ENCODE measurements around the gene DMKN. TPM values are rescaled to one million over a fixed set of nuclear protein-coding genes. Genes with fewer than 3 reads are reported as not detected.

The DMKN gene
- total and polyA plus RNA-seq, 2 donors from 2014 or later, result 137 to 150 TPM

- DNase-seq, result no peak
- Histone ChIP-seq H3K4me3 (ENCODE audit: low read length in 3 of 3) (no peak overlapping the region), H3K27ac (ENCODE audit: low read depth in 2 of 2, low read length in 2 of 2) (no peak overlapping the region), H3K9ac (ENCODE audit: low read length in 3 of 3) (no peak overlapping the region), H3K27me3 (ENCODE audit: control insufficient read depth, insufficient read depth, low read length) (no peaks in the 10 kb centered on the region), H3K9me3 (ENCODE audit: control insufficient read depth in 2 of 3, insufficient read depth in 1 of 3, low read length in 3 of 3) (no peaks in the 10 kb centered on the region), H3K4me1 (ENCODE audit: control insufficient read depth in 2 of 3, insufficient read depth in 2 of 3, low read depth in 1 of 3, low read length in 3 of 3) (peaks cover 0 to 3% (median 0%) of the 10 kb centered on the region in 3 donors), H3K36me3 (ENCODE audit: control insufficient read depth in 2 of 3, insufficient read depth in 3 of 3, low read length in 3 of 3) (no peaks in the 10 kb centered on the region)
- intact Hi-C loops (cut with DNase I), result no loop called here
- TF ChIP-seq, protein P1, sequence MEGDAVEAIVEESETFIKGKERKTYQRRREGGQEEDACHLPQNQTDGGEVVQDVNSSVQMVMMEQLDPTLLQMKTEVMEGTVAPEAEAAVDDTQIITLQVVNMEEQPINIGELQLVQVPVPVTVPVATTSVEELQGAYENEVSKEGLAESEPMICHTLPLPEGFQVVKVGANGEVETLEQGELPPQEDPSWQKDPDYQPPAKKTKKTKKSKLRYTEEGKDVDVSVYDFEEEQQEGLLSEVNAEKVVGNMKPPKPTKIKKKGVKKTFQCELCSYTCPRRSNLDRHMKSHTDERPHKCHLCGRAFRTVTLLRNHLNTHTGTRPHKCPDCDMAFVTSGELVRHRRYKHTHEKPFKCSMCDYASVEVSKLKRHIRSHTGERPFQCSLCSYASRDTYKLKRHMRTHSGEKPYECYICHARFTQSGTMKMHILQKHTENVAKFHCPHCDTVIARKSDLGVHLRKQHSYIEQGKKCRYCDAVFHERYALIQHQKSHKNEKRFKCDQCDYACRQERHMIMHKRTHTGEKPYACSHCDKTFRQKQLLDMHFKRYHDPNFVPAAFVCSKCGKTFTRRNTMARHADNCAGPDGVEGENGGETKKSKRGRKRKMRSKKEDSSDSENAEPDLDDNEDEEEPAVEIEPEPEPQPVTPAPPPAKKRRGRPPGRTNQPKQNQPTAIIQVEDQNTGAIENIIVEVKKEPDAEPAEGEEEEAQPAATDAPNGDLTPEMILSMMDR (IDR thresholded peaks at IDR 0.05; ENCODE audit: borderline replicate concordance, extremely low read depth, insufficient read depth), result no peak
- no peak for FAIRE-seq
These were observed 14.4 kb downstream of the DMKN start for GRCh38 chr19:35498984-35499527.

DNA sequence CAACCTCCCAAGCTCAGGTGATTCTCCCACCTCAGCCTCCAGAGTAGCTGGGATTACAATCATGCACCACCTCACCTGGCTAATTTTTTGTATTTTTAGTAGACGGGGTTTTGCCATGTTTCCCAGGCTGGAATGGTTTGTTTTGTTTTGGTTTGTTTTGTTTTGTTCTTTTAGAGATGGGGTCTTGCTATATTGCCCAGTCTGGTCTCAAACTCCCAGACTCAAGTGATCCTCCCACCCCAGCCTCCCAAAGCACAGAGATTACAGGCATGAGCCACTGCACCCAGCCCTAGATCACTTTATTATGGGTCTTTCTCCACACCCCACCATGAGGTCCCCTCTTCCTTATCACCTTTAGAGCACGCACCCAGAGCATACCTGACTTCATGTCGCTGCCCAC lies 15.2 kb downstream of the DMKN start:
- Histone ChIP-seq H3K4me3 (ENCODE audit: low read length in 3 of 3) (no peak overlapping the region), H3K27ac (ENCODE audit: low read depth in 2 of 2, low read length in 2 of 2) (no peak overlapping the region), H3K27me3 (ENCODE audit: control insufficient read depth, insufficient read depth, low read length) (no peaks in the 10 kb centered on the region), H3K36me3 (ENCODE audit: control insufficient read depth in 2 of 3, insufficient read depth in 3 of 3, low read length in 3 of 3) (no peaks in the 10 kb centered on the region), H3K9ac (ENCODE audit: low read length in 3 of 3) (no peak overlapping the region), H3K9me3 (ENCODE audit: control insufficient read depth in 2 of 3, insufficient read depth in 1 of 3, low read length in 3 of 3) (no peaks in the 10 kb centered on the region), H3K4me1 (ENCODE audit: control insufficient read depth in 2 of 3, insufficient read depth in 2 of 3, low read depth in 1 of 3, low read length in 3 of 3) (peaks cover 0 to 3% (median 0%) of the 10 kb centered on the region in 3 donors)
- intact Hi-C loops (cut with DNase I), result no loop called here
- no peak for DNase-seq
- TF ChIP-seq, protein P1 (IDR thresholded peaks at IDR 0.05; ENCODE audit: borderline replicate concordance, extremely low read depth, insufficient read depth), result no peak
- no peak for FAIRE-seq

DNA sequence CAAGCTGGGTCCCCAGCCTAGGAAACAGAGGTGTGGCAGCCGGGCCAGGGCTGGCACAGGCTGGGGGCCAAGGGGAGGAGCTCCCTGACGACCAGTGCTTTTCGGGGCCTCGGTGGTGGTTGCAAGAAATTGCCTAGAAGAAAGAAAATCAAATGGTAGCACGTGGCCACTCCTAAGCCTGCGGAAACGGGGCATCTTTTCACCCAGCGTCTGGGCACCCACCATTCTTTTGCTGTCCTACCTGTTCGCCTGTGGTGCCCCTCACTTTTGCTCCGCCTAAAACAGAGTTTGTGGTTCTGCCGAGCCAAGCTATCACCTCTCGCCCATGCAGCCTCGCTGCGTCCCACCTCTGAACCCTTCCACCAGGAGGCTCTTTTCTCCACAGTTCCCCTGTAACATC lies 16.0 kb downstream of the DMKN start:
- TF ChIP-seq, protein P1 (IDR thresholded peaks at IDR 0.05; ENCODE audit: borderline replicate concordance, extremely low read depth, insufficient read depth), result no peak
- H3K4me1 ChIP-seq (ENCODE audit: control insufficient read depth in 2 of 3, insufficient read depth in 2 of 3, low read depth in 1 of 3, low read length in 3 of 3), result peaks cover 0 to 3% (median 0%) of the 10 kb centered on the region in 3 donors
- no peak for DNase-seq
- H3K4me3 ChIP-seq (ENCODE audit: low read length in 3 of 3), result no peak overlapping the region
- no peaks in the 10 kb centered on the region for H3K36me3 ChIP-seq (ENCODE audit: control insufficient read depth in 2 of 3, insufficient read depth in 3 of 3, low read length in 3 of 3)
- H3K9ac ChIP-seq (ENCODE audit: low read length in 3 of 3), result no peak overlapping the region
- intact Hi-C loops (cut with DNase I), result no loop called here
- no peaks in the 10 kb centered on the region for H3K9me3 ChIP-seq (ENCODE audit: control insufficient read depth in 2 of 3, insufficient read depth in 1 of 3, low read length in 3 of 3)
- FAIRE-seq, result no peak
- no peak overlapping the region for H3K27ac ChIP-seq (ENCODE audit: low read depth in 2 of 2, low read length in 2 of 2)
- H3K27me3 ChIP-seq (ENCODE audit: control insufficient read depth, insufficient read depth, low read length), result no peaks in the 10 kb centered on the region
